Subcutaneous abdominal adipose tissue (tissue), 5 donors: ENCODE data around the gene STK17A.
"Not testable (repeated sequence)": the region's sequence is repeated elsewhere in the genome, so short reads cannot be mapped to it uniquely, and the experiment has no call there.

Experiments used
- H3K27ac ChIP-seq: one replicate; pipeline ENCODE4 v1.7.0; 2013; ENCODE audit warnings: low read depth, mild to moderate bottlenecking, inconsistent platforms, low read length, moderate library complexity
- H3K27me3 ChIP-seq, 5 donors: one replicate each; pipeline ENCODE4 v1.7.0; 2013; ENCODE audit warnings: low read length in 5 of 5, inconsistent platforms in 1 of 5; ENCODE audit not compliant: control insufficient read depth in 5 of 5, insufficient read depth in 4 of 5
- H3K36me3 ChIP-seq, 5 donors: one replicate each; pipeline ENCODE4 v1.7.0; 2013; ENCODE audit warnings: low read length in 5 of 5; ENCODE audit not compliant: control insufficient read depth in 5 of 5, insufficient read depth in 5 of 5
- H3K4me1 ChIP-seq, 5 donors: one replicate each; pipeline ENCODE4 v1.7.0; 2013; ENCODE audit warnings: low read length in 5 of 5, mild to moderate bottlenecking in 3 of 5, moderate library complexity in 1 of 5; ENCODE audit not compliant: control insufficient read depth in 5 of 5, insufficient read depth in 5 of 5
- H3K4me3 ChIP-seq, 5 donors: one replicate each; pipeline ENCODE4 v1.7.0; 2013; ENCODE audit warnings: low read length in 5 of 5, low read depth in 1 of 5
- H3K9ac ChIP-seq, 5 donors: one replicate each; pipeline ENCODE4 v1.7.0; 2013; ENCODE audit warnings: low read length in 5 of 5, mild to moderate bottlenecking in 4 of 5, moderate library complexity in 3 of 5
- H3K9me3 ChIP-seq, 5 donors: one replicate each; pipeline ENCODE4 v1.7.0; 2013; ENCODE audit warnings: low read length in 5 of 5; ENCODE audit not compliant: control insufficient read depth in 5 of 5
- donor health status: healthy.
- donor health status: healthy.
- donor health status: healthy.
- donor health status: healthy.
- donor health status: healthy.

Gene STK17A

DNA sequence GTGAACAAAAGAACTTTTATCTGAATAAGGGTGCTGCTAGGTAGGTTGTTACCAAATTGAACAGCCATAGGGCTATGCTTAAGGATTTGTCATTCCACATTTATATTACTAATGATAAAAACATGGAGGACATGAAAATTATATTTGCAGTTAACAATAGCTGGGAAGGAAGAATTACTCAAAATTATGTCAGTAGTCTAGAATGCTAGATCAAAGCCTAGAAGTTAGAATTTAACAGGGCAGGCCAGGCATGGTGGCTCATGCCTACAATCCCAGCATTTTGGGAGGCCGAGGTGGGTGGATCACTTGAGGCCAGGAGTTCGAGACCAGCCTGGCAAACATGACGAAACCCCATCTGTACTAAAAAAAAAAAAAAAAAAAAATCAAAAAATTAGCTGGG lies 9.4 kb downstream of the STK17A start:
- Histone ChIP-seq H3K27ac (no peak overlapping the region), H3K27me3 (no peaks in the 10 kb centered on the region), H3K9ac (no peak overlapping the region)

DNA sequence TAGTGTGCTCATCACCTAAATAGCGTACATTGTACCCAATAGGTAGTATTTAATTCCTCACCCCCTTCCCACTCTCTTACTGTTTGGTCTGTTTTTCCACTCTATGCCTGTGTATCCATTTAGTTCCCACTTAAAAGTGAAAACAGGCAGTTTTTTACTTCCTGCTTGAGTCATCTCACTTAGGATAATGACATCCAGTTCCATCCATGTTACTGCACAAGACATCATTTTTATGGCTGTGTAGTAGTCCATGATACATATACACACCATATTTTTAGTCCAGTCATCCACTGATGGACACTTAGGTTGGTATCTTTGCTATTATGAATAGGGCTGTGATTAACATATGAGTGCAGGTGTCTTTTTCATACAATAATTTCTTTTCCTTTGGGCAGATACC lies 10.1 kb downstream of the STK17A start:
- Histone ChIP-seq H3K27ac (no peak overlapping the region), H3K27me3 (no peaks in the 10 kb centered on the region), H3K36me3 (peaks cover 0 to 3% (median 0%) of the 10 kb centered on the region in 5 donors), H3K4me1 (peaks cover 0 to 8% (median 0%) of the 10 kb centered on the region in 5 donors), H3K9me3 (no peaks in the 10 kb centered on the region), H3K4me3 (no peak overlapping the region), H3K9ac (no peak overlapping the region)

More for the DNA sequence above, 9.4 kb downstream of the STK17A start:
- H3K4me1 ChIP-seq, result peaks cover 0 to 8% (median 0%) of the 10 kb centered on the region in 5 donors
- H3K4me3 ChIP-seq, result no peak overlapping the region
- peaks cover 0 to 3% (median 0%) of the 10 kb centered on the region in 5 donors for H3K36me3 ChIP-seq
- no peaks in the 10 kb centered on the region for H3K9me3 ChIP-seq

DNA sequence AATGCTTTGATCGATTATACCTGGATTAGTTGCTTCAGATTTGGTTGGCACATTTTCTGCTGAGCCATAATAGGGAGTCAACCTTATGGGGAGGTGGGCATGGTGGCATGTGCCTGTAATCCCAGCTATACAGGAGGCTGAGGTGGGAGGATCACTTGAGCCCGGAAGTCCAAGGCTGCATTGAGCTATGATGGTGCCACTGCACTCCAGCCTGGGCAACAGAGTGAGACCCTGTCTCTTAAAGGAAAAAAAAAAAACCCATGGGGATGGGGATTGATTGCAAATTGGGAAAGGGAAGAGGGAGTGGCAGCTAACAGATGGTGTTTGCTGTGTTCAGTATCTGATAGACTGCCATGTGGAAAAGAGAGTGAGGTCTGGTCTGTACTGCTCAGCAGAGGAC lies 11.1 kb downstream of the STK17A start:
- Histone ChIP-seq H3K9ac (no peak overlapping the region), H3K4me3 (no peak overlapping the region), H3K27ac (no peak overlapping the region), H3K36me3 (peaks cover 0 to 7% (median 2%) of the 10 kb centered on the region in 5 donors), H3K27me3 (no peaks in the 10 kb centered on the region), H3K9me3 (no peaks in the 10 kb centered on the region), H3K4me1 (peaks cover 0 to 8% (median 0%) of the 10 kb centered on the region in 5 donors)

DNA sequence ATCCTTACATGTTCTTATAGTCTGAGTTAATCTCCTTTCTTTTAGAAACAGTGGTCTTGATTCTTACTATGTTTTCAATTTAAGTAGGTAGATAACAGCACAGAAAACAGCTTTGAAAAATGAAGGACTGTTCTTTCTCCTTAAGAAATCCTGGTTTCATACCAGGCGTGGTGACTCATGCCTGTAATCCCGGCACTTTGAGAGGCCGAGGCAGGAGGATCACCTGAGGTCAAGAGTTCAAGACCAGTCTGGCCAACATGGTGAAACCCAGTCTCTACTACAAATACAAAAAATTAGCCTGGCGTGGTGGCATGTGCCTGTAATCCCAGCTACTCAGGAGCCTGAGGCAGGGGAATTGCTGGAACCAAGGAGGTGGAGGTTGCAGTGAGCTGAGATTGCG lies 13.5 kb downstream of the STK17A start:
- H3K4me3 ChIP-seq, H3K36me3 ChIP-seq, H3K27me3 ChIP-seq, H3K4me1 ChIP-seq, H3K9me3 ChIP-seq, H3K9ac ChIP-seq, H3K27ac ChIP-seq: not testable (repeated sequence)

DNA sequence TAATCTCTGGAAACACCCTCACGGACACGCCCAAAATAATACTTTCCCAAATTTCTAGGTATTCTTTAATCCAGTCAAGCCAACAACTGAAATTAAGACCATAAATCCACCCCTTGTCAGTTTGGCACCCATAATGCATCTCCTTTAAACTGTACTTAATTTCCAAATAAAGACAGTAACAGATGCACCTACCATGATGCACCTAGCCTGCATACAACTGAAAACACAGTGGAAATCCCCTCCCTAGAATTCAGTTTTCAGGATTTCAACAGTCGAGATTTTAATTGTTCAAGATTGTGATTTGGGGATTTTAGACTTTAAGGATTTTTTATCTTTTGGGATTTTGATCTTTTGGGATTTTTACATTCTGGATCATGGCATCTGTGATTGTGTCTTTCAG lies 17.1 kb downstream of the STK17A start:
- Histone ChIP-seq H3K27me3 (no peaks in the 10 kb centered on the region), H3K4me1 (peaks cover 0 to 3% (median 0%) of the 10 kb centered on the region in 5 donors), H3K9ac (no peak overlapping the region), H3K27ac (no peak overlapping the region), H3K9me3 (no peaks in the 10 kb centered on the region), H3K36me3 (peaks cover 2 to 10% (median 7%) of the 10 kb centered on the region in 5 donors), H3K4me3 (no peak overlapping the region)

DNA sequence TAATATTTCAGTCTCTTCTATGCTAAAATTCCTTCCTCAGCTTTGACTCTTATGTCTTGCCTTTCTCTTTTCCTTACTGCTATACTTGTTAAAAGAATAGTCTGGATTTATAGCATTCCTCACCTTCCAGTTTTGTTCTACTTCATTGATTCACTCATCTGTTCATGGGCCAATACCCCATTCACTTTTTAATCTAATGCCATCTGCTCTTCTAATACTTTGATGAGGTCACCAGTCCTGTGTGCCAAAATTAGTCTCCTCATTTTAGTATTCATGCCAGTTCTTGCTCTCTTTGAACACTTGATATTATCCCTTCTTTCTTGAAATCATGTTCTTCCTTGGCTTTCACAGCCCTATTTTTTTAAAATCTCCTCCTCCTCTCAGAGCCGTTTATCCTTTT lies 19.3 kb downstream of the STK17A start:
- H3K9me3 ChIP-seq, result no peaks in the 10 kb centered on the region
- no peaks in the 10 kb centered on the region for H3K4me1 ChIP-seq
- H3K27me3 ChIP-seq, result no peaks in the 10 kb centered on the region
- no peak overlapping the region for H3K9ac ChIP-seq
- H3K27ac ChIP-seq, result no peak overlapping the region
- H3K4me3 ChIP-seq, result no peak overlapping the region
- H3K36me3 ChIP-seq, result peaks cover 2 to 8% (median 7%) of the 10 kb centered on the region in 5 donors

DNA sequence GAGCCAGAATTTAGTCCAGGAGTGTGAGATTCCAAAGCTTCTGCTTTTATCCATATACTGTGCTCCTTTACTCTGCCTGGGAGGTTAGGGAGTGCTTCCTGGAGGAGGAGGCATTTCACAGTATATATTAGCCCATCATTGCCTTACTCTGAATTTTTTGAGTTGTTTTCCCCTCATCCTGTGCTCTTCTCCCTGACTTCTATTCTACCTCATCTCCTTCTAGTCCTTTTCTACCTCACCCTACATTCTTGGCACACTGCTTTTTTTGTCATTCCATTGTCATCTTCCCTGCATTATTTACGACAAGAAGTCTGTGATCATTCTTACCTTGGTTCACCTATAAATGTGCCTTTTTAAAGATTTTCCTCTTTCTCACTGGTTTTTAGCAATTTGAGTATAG lies 21.3 kb downstream of the STK17A start:
- H3K4me1 ChIP-seq, result no peaks in the 10 kb centered on the region
- H3K9me3 ChIP-seq, result no peaks in the 10 kb centered on the region
- no peak overlapping the region for H3K9ac ChIP-seq
- no peaks in the 10 kb centered on the region for H3K27me3 ChIP-seq
- peaks cover 4 to 15% (median 10%) of the 10 kb centered on the region in 5 donors for H3K36me3 ChIP-seq
- H3K27ac ChIP-seq, result no peak overlapping the region
- H3K4me3 ChIP-seq, result no peak overlapping the region

DNA sequence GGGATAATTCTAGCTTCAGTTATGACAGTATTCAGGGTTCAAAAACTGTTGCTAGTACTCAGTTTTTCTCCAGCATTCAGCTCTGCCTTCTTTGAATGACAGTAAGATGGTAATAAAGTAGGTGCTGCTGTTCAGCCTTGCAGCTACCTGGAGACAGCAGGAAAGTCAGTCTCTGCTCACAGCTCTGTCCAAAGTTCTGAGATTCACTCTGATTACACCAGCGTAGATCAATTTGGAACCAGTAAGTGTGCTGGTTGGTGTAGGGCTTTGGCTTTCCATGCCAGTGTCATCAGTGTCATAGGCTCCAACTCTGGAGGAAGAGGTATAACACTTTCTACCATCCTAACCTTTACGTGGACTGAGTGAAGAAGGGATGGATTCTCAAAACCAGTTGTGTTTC lies 26.2 kb downstream of the STK17A start:
- Histone ChIP-seq H3K27me3 (no peaks in the 10 kb centered on the region), H3K9me3 (no peaks in the 10 kb centered on the region)

DNA sequence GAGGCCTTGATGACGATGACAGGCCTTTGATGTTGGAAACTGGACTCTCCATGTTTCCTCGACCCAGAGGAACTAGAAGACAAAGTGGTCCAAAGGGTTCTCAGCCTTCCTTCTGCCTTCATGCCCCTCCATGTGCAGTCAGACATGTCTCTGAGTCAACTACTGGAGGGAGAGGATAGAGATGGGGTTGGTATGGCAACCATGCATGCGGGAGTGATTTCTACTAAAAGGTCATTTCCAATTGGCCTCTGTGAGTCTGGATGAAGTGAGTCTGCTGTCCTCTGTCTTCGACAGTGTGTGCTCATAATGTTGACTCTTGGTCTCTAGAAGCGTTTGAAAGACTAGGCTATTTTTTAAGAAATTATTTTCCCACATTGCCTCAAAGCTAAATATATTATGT lies 29.2 kb downstream of the STK17A start:
- no peak overlapping the region for H3K4me3 ChIP-seq
- no peaks in the 10 kb centered on the region for H3K27me3 ChIP-seq
- H3K9ac ChIP-seq, result no peak overlapping the region
- peaks cover 11 to 29% (median 16%) of the 10 kb centered on the region in 5 donors for H3K36me3 ChIP-seq
- peak overlapping the region; percentile 8 for H3K27ac ChIP-seq
- H3K9me3 ChIP-seq, result no peaks in the 10 kb centered on the region
- H3K4me1 ChIP-seq, result peaks cover 0 to 19% (median 11%) of the 10 kb centered on the region in 5 donors

More for the DNA sequence above, 26.2 kb downstream of the STK17A start:
- Histone ChIP-seq H3K9ac (no peak overlapping the region), H3K4me3 (no peak overlapping the region), H3K4me1 (peaks cover 0 to 11% (median 6%) of the 10 kb centered on the region in 5 donors), H3K27ac (no peak overlapping the region), H3K36me3 (peaks cover 10 to 26% (median 14%) of the 10 kb centered on the region in 5 donors)

DNA sequence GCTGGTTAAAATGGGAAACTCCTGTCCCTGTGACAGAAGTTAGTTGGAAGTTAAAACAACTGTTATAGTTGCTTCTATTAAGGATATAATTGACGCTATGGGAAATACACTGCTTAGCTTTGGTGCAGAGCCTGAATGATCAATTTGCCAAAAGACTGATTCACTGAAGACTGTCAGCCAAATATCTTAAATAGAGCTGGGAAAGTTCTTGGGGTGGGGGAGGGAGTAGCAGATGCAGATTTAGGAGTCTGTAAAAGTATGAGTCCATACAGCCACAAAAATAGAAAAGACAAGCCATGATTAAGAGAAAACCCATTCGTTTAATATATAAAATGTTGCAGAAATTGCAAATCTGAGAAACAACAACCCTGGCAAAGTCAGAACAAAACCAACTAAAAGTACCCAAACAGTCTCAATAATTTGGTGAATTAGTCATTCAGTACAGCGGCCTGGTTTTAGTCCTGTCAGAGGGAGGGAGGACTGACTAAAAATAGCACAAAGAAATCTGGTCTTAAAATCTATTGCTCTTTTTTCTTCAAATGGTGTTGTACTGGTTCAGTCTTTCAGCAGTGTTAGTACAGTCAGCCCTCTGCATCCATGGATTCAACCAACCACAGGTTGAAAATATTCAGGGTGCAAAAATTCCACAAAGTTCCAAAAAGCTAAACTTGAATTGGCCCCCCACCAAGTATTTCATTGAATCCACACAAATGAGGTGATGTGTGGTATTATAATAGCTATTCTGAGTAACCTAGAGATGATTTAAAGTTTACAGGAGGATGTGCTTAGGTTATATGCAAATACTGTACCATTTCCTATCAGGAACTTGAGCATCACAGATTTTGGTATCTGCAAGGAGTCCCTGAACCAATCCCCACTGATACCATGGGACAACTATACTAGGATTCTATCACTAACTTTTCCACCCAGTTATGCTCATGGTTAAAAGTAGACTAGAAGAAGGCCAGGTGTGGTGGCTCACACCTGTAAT lies 30.0 kb downstream of the STK17A start:
- no peaks in the 10 kb centered on the region for H3K9me3 ChIP-seq
- no peak overlapping the region for H3K9ac ChIP-seq
- no peaks in the 10 kb centered on the region for H3K27me3 ChIP-seq
- peak overlapping the region; percentile 8 for H3K27ac ChIP-seq
- H3K4me1 ChIP-seq, result peaks cover 0 to 19% (median 11%) of the 10 kb centered on the region in 5 donors
- no peak overlapping the region for H3K4me3 ChIP-seq
- H3K36me3 ChIP-seq, result peaks cover 11 to 30% (median 20%) of the 10 kb centered on the region in 5 donors
